DMS53 treated with DMSO at 0.1 percent for 48 hours (cell line): ENCODE results near the gene SPO11.

Experiments used
- DNase-seq: peaks from one replicate; lab custom pipeline; 2025; ENCODE audit not compliant: unreplicated experiment; lab: John Stamatoyannopoulos, UW

The SPO11 gene

GRCh38 chr20:57389695-57390603 is 60.3 kb downstream of the SPO11 start:
- no peak for DNase-seq

- DNase-seq, result peak; percentile 62
These were observed 61.2 kb downstream of the SPO11 start, which contains the start of gene RBM38 for GRCh38 chr20:57390604-57391438. Gene RBM38 (plus strand): TSS chr20:57391396. CDS start chr20:57391582, 186 bp downstream.

GRCh38 chr20:57391439-57392301 is 62.1 kb downstream of the SPO11 start:
- DNase-seq, result no peak

- DNase-seq, result no peak
These were observed 63.1 kb downstream of the SPO11 start for GRCh38 chr20:57392512-57393271.
